ENCODE data around the gene PPP1R15B.
A peak's percentile ranks its signal among the peaks of the same experiment; 100 is the strongest.

PPP1R15B gene

GRCh38 chr1:204453141-204453772, 41.6 kb upstream of the PPP1R15B start:
- Histone ChIP-seq H3K4me2 (peak overlapping the region; percentile 38 to 90 (median 81)), H3K36me3 (peaks cover 51 to 100% (median 89%) of the 10 kb centered on the region in 11 experiments), H3K9me3 (replicated peaks in 1 of 11) (no peaks in the 10 kb centered on the region), H3K4me3 (peak overlapping the region in 1 of 10 experiments; percentile 4; a peak in 1 of 20 replicates), H3K27me3 (no peaks in the 10 kb centered on the region), H3K9ac (peak overlapping the region in 8 of 11 experiments; percentile 1 to 44 (median 31); a peak in 8 of 22 replicates), H3K27ac (peak overlapping the region in 8 of 11 experiments; percentile 1 to 60 (median 44); a peak in 11 of 22 replicates), H3K4me1 (peaks cover 45 to 89% (median 81%) of the 10 kb centered on the region in 10 experiments), H4K20me1 (no peaks in the 10 kb centered on the region; a peak in 2 of 22 replicates)
- no peak for TF ChIP-seq Cebpa-rat (IDR thresholded peaks at IDR 0.05)

GRCh38 chr1:204451352-204452124, 39.9 kb upstream of the PPP1R15B start:
- Histone ChIP-seq H3K4me2 (peak overlapping the region in 10 of 11 experiments; percentile 47 to 90 (median 82); a peak in 20 of 22 replicates), H3K9ac (peak overlapping the region in 10 of 11 experiments; percentile 11 to 70 (median 52); a peak in 15 of 22 replicates), H3K27ac (peak overlapping the region in 9 of 11 experiments; percentile 38 to 74 (median 51); a peak in 17 of 22 replicates), H3K4me3 (peak overlapping the region in 1 of 10 experiments; percentile 10; a peak in 1 of 20 replicates), H3K4me1 (peaks cover 62 to 90% (median 81%) of the 10 kb centered on the region in 10 experiments), H3K9me3 (replicated peaks in 1 of 11) (no peaks in the 10 kb centered on the region), H3K27me3 (no peaks in the 10 kb centered on the region), H4K20me1 (no peaks in the 10 kb centered on the region; a peak in 2 of 22 replicates), H3K36me3 (peaks cover 41 to 100% (median 86%) of the 10 kb centered on the region in 11 experiments)
- TF ChIP-seq Cebpa-rat (IDR thresholded peaks at IDR 0.05): no peak

GRCh38 chr1:204450461-204451257, 39.0 kb upstream of the PPP1R15B start:
- TF ChIP-seq Cebpa-rat (IDR thresholded peaks at IDR 0.05): no peak
- Histone ChIP-seq H3K27ac (peak overlapping the region in 10 of 11 experiments; percentile 9 to 74 (median 49); a peak in 18 of 22 replicates), H3K27me3 (no peaks in the 10 kb centered on the region), H3K9me3 (replicated peaks in 1 of 11) (no peaks in the 10 kb centered on the region), H3K36me3 (peaks cover 33 to 98% (median 84%) of the 10 kb centered on the region in 11 experiments), H3K9ac (peak overlapping the region in 10 of 11 experiments; percentile 11 to 70 (median 52); a peak in 17 of 22 replicates), H3K4me3 (peak overlapping the region in 1 of 10 experiments; percentile 10; a peak in 1 of 20 replicates), H3K4me2 (peak overlapping the region; percentile 44 to 90 (median 81)), H4K20me1 (peaks cover 0 to 6% (median 0%) of the 10 kb centered on the region in 11 experiments; a peak in 4 of 22 replicates), H3K4me1 (peaks cover 71 to 97% (median 87%) of the 10 kb centered on the region in 10 experiments)

DNA sequence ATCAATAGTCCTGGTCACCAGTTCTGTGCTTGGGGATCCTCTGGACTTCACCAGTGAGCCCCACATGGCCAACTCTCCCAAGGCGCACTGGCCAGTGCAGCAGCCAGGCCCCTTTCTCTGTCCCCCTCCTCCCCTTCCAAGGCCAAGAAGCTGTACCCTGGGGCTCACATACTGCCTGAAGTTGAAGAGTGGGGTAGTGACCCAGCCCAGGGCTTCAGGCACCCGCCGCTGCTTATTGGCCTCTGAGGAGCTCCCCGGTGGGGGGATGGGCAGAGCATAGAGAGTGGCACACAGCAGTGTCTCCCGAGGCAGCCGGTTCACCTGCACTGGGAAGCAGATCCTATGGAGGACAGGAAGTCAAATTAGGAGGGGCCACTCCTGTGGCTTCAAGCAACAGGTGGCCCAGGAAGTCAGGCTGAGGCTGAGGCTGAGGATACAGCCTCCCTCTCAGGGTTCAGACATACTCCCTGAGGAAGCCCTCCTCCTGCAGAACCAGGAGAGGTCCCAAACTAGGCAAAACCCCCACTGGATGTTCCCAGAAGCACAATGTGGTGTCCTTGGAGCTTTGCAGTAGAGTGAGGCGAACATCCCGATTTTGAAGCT, 38.2 kb upstream of the PPP1R15B start:
- Histone ChIP-seq H3K27ac (peak overlapping the region in 8 of 11 experiments; percentile 26 to 74 (median 58); a peak in 12 of 22 replicates), H3K27me3 (no peaks in the 10 kb centered on the region), H3K4me2 (peak overlapping the region; percentile 44 to 90 (median 81); a peak in 21 of 22 replicates), H3K9me3 (replicated peaks in 1 of 11) (no peaks in the 10 kb centered on the region), H3K36me3 (peaks cover 33 to 98% (median 85%) of the 10 kb centered on the region in 11 experiments), H3K9ac (no peak overlapping the region), H4K20me1 (peaks cover 0 to 6% (median 0%) of the 10 kb centered on the region in 11 experiments; a peak in 4 of 22 replicates), H3K4me1 (peaks cover 71 to 93% (median 88%) of the 10 kb centered on the region in 10 experiments), H3K4me3 (no peak overlapping the region)
- TF ChIP-seq Cebpa-rat (IDR thresholded peaks at IDR 0.05): no peak

GRCh38 chr1:204448991-204449677, 37.5 kb upstream of the PPP1R15B start:
- peaks cover 71 to 87% (median 84%) of the 10 kb centered on the region in 10 experiments for H3K4me1 ChIP-seq
- H3K27ac ChIP-seq: peak overlapping the region in 8 of 11 experiments; percentile 25 to 74 (median 58); a peak in 15 of 22 replicates
- H3K36me3 ChIP-seq: peaks cover 34 to 98% (median 85%) of the 10 kb centered on the region in 11 experiments
- H3K27me3 ChIP-seq: no peaks in the 10 kb centered on the region
- H3K4me2 ChIP-seq: peak overlapping the region; percentile 42 to 90 (median 81)
- no peak for TF ChIP-seq Cebpa-rat (IDR thresholded peaks at IDR 0.05)
- peaks cover 0 to 6% (median 0%) of the 10 kb centered on the region in 11 experiments; a peak in 4 of 22 replicates for H4K20me1 ChIP-seq
- peak overlapping the region in 3 of 11 experiments; percentile 11 to 48 (median 36); a peak in 4 of 22 replicates for H3K9ac ChIP-seq
- H3K4me3 ChIP-seq: no peak overlapping the region
- no peaks in the 10 kb centered on the region for H3K9me3 ChIP-seq (replicated peaks in 1 of 11)

DNA sequence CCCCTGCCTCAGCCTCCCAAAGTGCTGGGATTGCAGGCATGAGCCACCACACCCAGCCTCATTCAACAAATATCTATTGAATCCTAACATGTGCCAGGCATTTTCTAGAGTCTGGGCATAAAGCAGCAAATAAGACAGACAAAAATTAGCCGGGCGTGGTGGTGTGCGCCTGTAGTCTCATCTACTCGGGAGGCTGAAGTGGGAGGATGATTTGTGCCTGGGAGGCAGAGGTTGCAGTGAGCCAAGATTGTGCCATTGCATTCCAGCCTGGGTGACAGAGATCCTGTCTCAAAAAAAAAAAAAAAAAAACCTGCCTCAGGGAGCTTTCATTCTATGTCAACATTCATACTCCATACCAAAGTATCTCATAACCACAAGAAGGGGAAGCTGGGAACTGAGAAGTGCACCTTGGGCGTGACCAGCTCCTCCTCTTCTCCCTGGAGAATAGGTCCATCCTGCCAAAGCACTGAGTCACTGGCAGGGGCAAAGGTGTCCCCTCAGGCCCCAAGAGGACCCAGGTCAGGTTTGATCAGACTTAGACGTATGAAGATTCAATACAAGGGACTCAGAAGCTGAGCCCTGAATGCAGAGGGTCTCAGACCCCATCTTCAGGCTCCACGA, 36.8 kb upstream of the PPP1R15B start:
- peak overlapping the region in 8 of 11 experiments; percentile 25 to 74 (median 60); a peak in 16 of 22 replicates for H3K27ac ChIP-seq
- peaks cover 41 to 98% (median 87%) of the 10 kb centered on the region in 11 experiments for H3K36me3 ChIP-seq
- no peak overlapping the region for H3K4me3 ChIP-seq
- no peak for TF ChIP-seq Cebpa-rat (IDR thresholded peaks at IDR 0.05)
- H3K4me1 ChIP-seq: peaks cover 70 to 80% (median 78%) of the 10 kb centered on the region in 10 experiments
- no peaks in the 10 kb centered on the region for H3K9me3 ChIP-seq (replicated peaks in 1 of 11)
- peak overlapping the region; percentile 42 to 90 (median 81) for H3K4me2 ChIP-seq
- peak overlapping the region in 3 of 11 experiments; percentile 36 to 48 (median 37); a peak in 7 of 22 replicates for H3K9ac ChIP-seq
- H4K20me1 ChIP-seq: peaks cover 0 to 6% (median 0%) of the 10 kb centered on the region in 11 experiments; a peak in 4 of 22 replicates
- no peaks in the 10 kb centered on the region for H3K27me3 ChIP-seq

GRCh38 chr1:204447736-204448135, 36.1 kb upstream of the PPP1R15B start:
- TF ChIP-seq Cebpa-rat (IDR thresholded peaks at IDR 0.05): no peak
- H3K27ac ChIP-seq: peak overlapping the region in 8 of 11 experiments; percentile 25 to 74 (median 54); a peak in 15 of 22 replicates
- no peaks in the 10 kb centered on the region for H3K9me3 ChIP-seq (replicated peaks in 1 of 11)

More at GRCh38 chr1:204447736-204448135, 36.1 kb upstream of the PPP1R15B start:
- Histone ChIP-seq H3K36me3 (peaks cover 48 to 98% (median 87%) of the 10 kb centered on the region in 11 experiments), H4K20me1 (peaks cover 0 to 6% (median 0%) of the 10 kb centered on the region in 11 experiments; a peak in 4 of 22 replicates), H3K9ac (peak overlapping the region in 7 of 11 experiments; percentile 18 to 48 (median 34); a peak in 8 of 22 replicates), H3K4me2 (peak overlapping the region in 8 of 11 experiments; percentile 4 to 87 (median 74); a peak in 15 of 22 replicates), H3K4me1 (peaks cover 63 to 73% (median 70%) of the 10 kb centered on the region in 10 experiments), H3K4me3 (no peak overlapping the region), H3K27me3 (no peaks in the 10 kb centered on the region)

Data from BLaER1 treated with 17β-estradiol and CSF1 and Interleukin-3, amounts not matched to agents 10 nM and 100 nM (cell line).